B cell (primary cell): Measurements from ENCODE around the gene IL11. TPM values are rescaled to one million over a fixed set of nuclear protein-coding genes. Genes with fewer than 3 reads are reported as not detected.

Source experiments
- ATAC-seq: fragments of 200-7000 bp; cut with Tn5 transposase; one replicate; pipeline ENCODE4 v1.10.0; 2021; ENCODE audit warnings: low read depth, mild to moderate bottlenecking, moderate number of reproducible peaks, moderate library complexity
- CTCF ChIA-PET: fragments of 350-600 bp; sonication (Branson Sonifier 250); formaldehyde crosslinking; loops from one replicate; lab custom pipeline; 2021; ENCODE audit warnings: antibody characterized with exemption, inconsistent platforms; lab: Charles Lee
- POLR2A ChIA-PET: fragments of 350-600 bp; sonication (Branson Sonifier 250); formaldehyde crosslinking; loops from one replicate; lab custom pipeline; 2021; ENCODE audit warnings: antibody characterized with exemption; lab: Charles Lee
- DNase-seq: peaks from one replicate; pipeline ENCODE4 v3.0.0; 2013
- H2AFZ ChIP-seq: 2 replicates; pipeline ENCODE4 v1.6.1; 2012; ENCODE audit warnings: mild to moderate bottlenecking, low read depth, low read length; ENCODE audit not compliant: insufficient read depth, poor library complexity, severe bottlenecking
- H3K27ac ChIP-seq, 2 donors: 1 replicate in 1 of 2; 2 replicates in 1 of 2; pipeline ENCODE4 v1.5.1; 2012 to 2013; ENCODE audit warnings: low read length in 2 of 2, mild to moderate bottlenecking in 2 of 2, moderate library complexity in 1 of 2
- H3K27me3 ChIP-seq, 4 experiments: fragments of 200-600 bp in 1 of 4; sonication (generic) in 1 of 4; replicated peaks in 1 of 4; 1 replicate in 2 of 4; 2 replicates in 2 of 4; pipeline versions ENCODE4 v1.6.1 to v1.7.0; 2013 to 2016; ENCODE audit warnings: low read length in 3 of 4, mild to moderate bottlenecking in 2 of 4, mixed read lengths in 1 of 4, moderate library complexity in 1 of 4; ENCODE audit not compliant: insufficient read depth in 4 of 4, control insufficient read depth in 3 of 4; ENCODE audit errors: control extremely low read depth in 1 of 4
- H3K36me3 ChIP-seq, 2 experiments: replicated peaks in 1 of 2; 1 replicate in 1 of 2; 2 replicates in 1 of 2; pipeline versions ENCODE4 v1.6.1 to v1.7.1; 2013; ENCODE audit warnings: low read length in 1 of 2; ENCODE audit not compliant: insufficient read depth in 2 of 2, control insufficient read depth in 1 of 2; ENCODE audit errors: control extremely low read depth in 1 of 2, extremely low read depth in 1 of 2
- H3K4me1 ChIP-seq, 2 donors: fragments of 200-600 bp in 1 of 2; sonication (generic) in 1 of 2; 1 replicate in 1 of 2; 2 replicates in 1 of 2; pipeline versions ENCODE4 v1.5.1 to v1.6.1; 2013 to 2017; ENCODE audit warnings: low read length in 2 of 2; ENCODE audit not compliant: control insufficient read depth in 2 of 2, insufficient read depth in 2 of 2
- H3K4me2 ChIP-seq: replicated peaks from 2 replicates; pipeline ENCODE3; 2012; ENCODE audit warnings: mild to moderate bottlenecking, low read depth, low read length; ENCODE audit not compliant: poor library complexity, severe bottlenecking
- H3K4me3 ChIP-seq, 5 experiments: fragments of 200-600 bp in 1 of 5; sonication (generic) in 1 of 5; 1 replicate in 3 of 5; 2 replicates in 2 of 5; pipeline versions ENCODE4 v1.5.1 to v1.7.0; 2011 to 2016; ENCODE audit warnings: low read length in 4 of 5, mild to moderate bottlenecking in 4 of 5, low read depth in 2 of 5, control low read depth in 1 of 5, moderate library complexity in 1 of 5; ENCODE audit not compliant: insufficient read depth in 1 of 5; ENCODE audit errors: control extremely low read depth in 1 of 5, extremely low read depth in 1 of 5
- H3K79me2 ChIP-seq: fragments of 200-600 bp; sonication (generic); one replicate; pipeline ENCODE4 v1.6.0; 2016; ENCODE audit warnings: low read length; ENCODE audit not compliant: control insufficient read depth, insufficient read depth
- H3K9ac ChIP-seq: fragments of 200-600 bp; sonication (generic); 2 replicates; pipeline ENCODE4 v1.6.1; 2017; ENCODE audit warnings: mild to moderate bottlenecking, low read length, moderate library complexity
- H3K9me3 ChIP-seq, 3 donors: one replicate each; pipeline versions ENCODE4 v1.6.1 to v1.7.1; 2013; ENCODE audit warnings: low read length in 2 of 3; ENCODE audit not compliant: control insufficient read depth in 2 of 3, insufficient read depth in 1 of 3; ENCODE audit errors: control extremely low read depth in 1 of 3
- H4K20me1 ChIP-seq: 2 replicates; pipeline ENCODE4 v1.6.0; 2012; ENCODE audit warnings: mild to moderate bottlenecking, low read length; ENCODE audit not compliant: insufficient read depth, control insufficient read depth, poor library complexity, severe bottlenecking
- H3K27ac Mint-ChIP-seq: one replicate; pipeline ENCODE4 v1.8.0; 2021; ENCODE audit warnings: mixed read lengths
- H3K27me3 Mint-ChIP-seq: one replicate; pipeline ENCODE4 v1.8.0; 2021; ENCODE audit warnings: mixed read lengths
- H3K4me1 Mint-ChIP-seq: one replicate; pipeline ENCODE4 v1.8.0; 2021; ENCODE audit warnings: mixed read lengths
- H3K4me3 Mint-ChIP-seq: one replicate; pipeline ENCODE4 v1.8.0; 2021; ENCODE audit warnings: mixed read lengths
- H3K9me3 Mint-ChIP-seq: one replicate; pipeline ENCODE4 v1.8.0; 2022; ENCODE audit warnings: mixed read lengths; ENCODE audit not compliant: insufficient read depth
- CTCF ChIP-seq: fragments of 200-600 bp; IDR thresholded peaks from one replicate; pipeline ENCODE4 v1.8.0; 2022; ENCODE audit warnings: antibody characterized with exemption, mild to moderate bottlenecking
- EZH2 ChIP-seq: IDR thresholded peaks from 2 replicates; pipeline ENCODE4 v1.6.1; 2012; ENCODE audit warnings: borderline replicate concordance, low read depth, mild to moderate bottlenecking, moderate library complexity, low read length; ENCODE audit not compliant: insufficient read depth, poor library complexity, severe bottlenecking
- WGBS: methylation state at CpG from one replicate; pipeline ENCODE4 v1.1.5; 2013; ENCODE audit warnings: missing lambda C conversion rate; ENCODE audit not compliant: insufficient coverage; 5-methylcytosine and 5-hydroxymethylcytosine counted together
- intact Hi-C: fragments of 100-400 bp; cut with micrococcal nuclease; formaldehyde crosslinking; loops from one replicate; pipeline ENCODE4 v1.10.0; 2022
- polyA plus RNA-seq: library from polyadenylated mRNA; depleted of rRNA; stranded (reverse); fragments of >200 nt; gene quantifications from 2 replicates; pipeline ENCODE4 v1.2.3, GENCODE V29; 2012
- total RNA-seq, 2 donors: library from RNA; stranded (reverse); fragments of 120-200 nt in 1 of 2; gene quantifications; 1 replicate in 1 of 2; 2 replicates in 1 of 2; pipeline versions ENCODE4 v1.2.3 to v1.2.4, GENCODE V29; 2013 to 2022

Gene IL11
- total and polyA plus RNA-seq, 2 donors (not counting 1 experiment from before 2014, with no cell fraction given) = not detected

DNA sequence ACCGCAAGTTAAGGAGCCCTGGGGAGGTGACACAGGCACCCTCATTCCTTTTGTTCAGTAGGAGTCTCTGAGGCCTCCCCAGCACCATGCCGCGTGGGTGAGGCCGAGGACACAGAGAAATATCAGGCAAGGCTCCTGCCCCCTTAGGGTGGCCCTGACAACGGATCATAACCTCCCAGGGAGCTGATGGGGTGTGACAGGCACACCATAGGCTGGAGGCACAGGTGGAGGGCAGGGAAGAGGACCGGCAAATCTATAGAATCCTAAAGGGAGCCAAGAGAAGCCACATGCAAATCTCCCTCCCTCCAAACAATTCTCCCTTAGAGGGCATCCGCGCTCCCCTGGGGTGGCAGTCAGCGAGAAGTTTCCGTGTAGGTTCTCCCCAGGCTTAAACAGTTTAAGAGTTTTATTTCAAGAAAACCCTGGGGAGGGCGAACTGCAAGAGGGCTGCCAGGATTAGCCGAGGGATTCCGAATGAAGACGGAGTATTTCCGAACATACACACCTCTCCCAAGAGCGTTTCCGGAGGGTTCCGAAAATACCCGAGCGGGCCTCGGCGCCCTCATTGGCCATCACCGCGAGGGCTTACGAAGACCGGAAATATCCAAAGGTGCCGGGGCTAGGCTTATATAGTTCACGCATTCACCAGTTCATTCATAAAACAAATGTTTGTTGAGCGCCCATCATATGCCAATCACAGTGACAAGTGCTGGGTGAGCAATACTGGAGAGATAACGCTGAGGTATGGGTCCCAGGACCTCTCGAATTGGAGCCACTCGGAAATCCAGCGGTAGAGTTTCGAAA lies 14.9 kb upstream of the IL11 start:
- H3K4me1 ChIP-seq = peaks cover 40 to 57% of the 10 kb centered on the region in 2 donors

More for the DNA sequence above, 14.9 kb upstream of the IL11 start:
- Histone ChIP-seq H3K27me3 (no peaks in the 10 kb centered on the region), H4K20me1 (peaks cover 48% of the 10 kb centered on the region), H3K27ac (peak overlapping the region; percentile 96), H3K9ac (peak overlapping the region; percentile 96), H3K79me2 (peaks cover 46% of the 10 kb centered on the region), H3K4me2 (peak overlapping the region; percentile 74), H3K36me3 (peaks cover 3 to 34% of the 10 kb centered on the region in 2 experiments), H2AFZ (peak overlapping the region; percentile 88), H3K4me3 (peak overlapping the region; percentile 85 to 99 (median 97)), H3K9me3 (no peaks in the 10 kb centered on the region)
- CTCF ChIA-PET = interaction anchor here (0.6 to 3.1 kb wide), 14 partner anchors 12 to 296 kb away, joined by 3 to 39 read pairs (median 5); partner anchors contain the start of gene CCDC106
- intact Hi-C loops = loop anchor here (1.0 kb wide), 5 partner anchors 23 to 268 kb away; partner anchors contain the start of genes KMT5C, PPP1R12C and PPP6R1
- H3K4me1 Mint-ChIP-seq = peaks cover 62% of the 10 kb centered on the region
- H3K27ac Mint-ChIP-seq = peak overlapping the region; percentile 100
- DNase-seq (peak; percentile 95), ATAC-seq (peak; percentile 73)
- no peaks in the 10 kb centered on the region for H3K9me3 Mint-ChIP-seq
- POLR2A ChIA-PET = interaction anchor here (1.1 to 2.6 kb wide), 6 partner anchors 15 to 211 kb away, joined by 3 to 12 read pairs (median 7); partner anchors contain the start of genes KMT5C, PPP6R1 and UBE2S
- TF ChIP-seq CTCF = no peak
- TF ChIP-seq EZH2 = no peak
- H3K4me3 Mint-ChIP-seq = peak overlapping the region; percentile 100
- WGBS = 5% methylated on average over 31 of the region's 34 CpGs
- H3K27me3 Mint-ChIP-seq = no peaks in the 10 kb centered on the region
